Caco-2 (cell line): ENCODE measurements around the gene OR10P1. TPM values are rescaled to one million over a fixed set of nuclear protein-coding genes. Genes with fewer than 3 reads are reported as not detected.

Source experiments
- BruUV-seq: library from RNA; stranded (reverse); fragments of 400-500 nt; replicated peaks from 2 replicates; lab custom pipeline; 2021; lab: Mats Ljungman, UMichigan
- CTCF ChIA-PET: fragments of 300-600 bp; sonication (Branson Sonifier 250); formaldehyde crosslinking; loops from one replicate; lab custom pipeline; 2022; ENCODE audit warnings: antibody characterized with exemption; lab: Charles Lee
- POLR2A ChIA-PET: fragments of 300-600 bp; sonication (Branson Sonifier 250); formaldehyde crosslinking; loops from one replicate; lab custom pipeline; 2022; ENCODE audit warnings: antibody characterized with exemption; lab: Charles Lee
- DNase-seq, 2 experiments: peaks; one replicate each; pipeline versions ENCODE4 v3.0.0 to v3.0.0-alpha.2; 2020 to 2022
- H3K27me3 ChIP-seq: replicated peaks from 2 replicates; pipeline ENCODE4 v1.6.0; 2011; ENCODE audit warnings: low read length; ENCODE audit not compliant: control insufficient read depth, insufficient read depth
- H3K36me3 ChIP-seq: 2 replicates; pipeline ENCODE4 v1.5.1; 2011; ENCODE audit warnings: low read length; ENCODE audit not compliant: control insufficient read depth, insufficient read depth
- H3K4me1 ChIP-seq: fragments of 250-450 bp; sonication (Bioruptor Pico); 2 replicates; pipeline ENCODE4 v1.5.1; 2020; ENCODE audit warnings: mild to moderate bottlenecking
- H3K4me3 ChIP-seq: 2 replicates; pipeline ENCODE4 v1.5.1; 2011; ENCODE audit warnings: low read depth, mild to moderate bottlenecking, control low read depth, low read length
- H3K9me3 ChIP-seq: fragments of 250-450 bp; sonication (Bioruptor Pico); 2 replicates; pipeline ENCODE4 v1.5.1; 2020; ENCODE audit warnings: mild to moderate bottlenecking, moderate library complexity
- H3K27ac Mint-ChIP-seq: one replicate; pipeline ENCODE4 v1.8.0; 2022; ENCODE audit warnings: mixed read lengths; ENCODE audit not compliant: unreplicated experiment
- H3K27me3 Mint-ChIP-seq: one replicate; pipeline ENCODE4 v1.8.0; 2022; ENCODE audit warnings: mixed read lengths; ENCODE audit not compliant: insufficient read depth, unreplicated experiment
- H3K36me3 Mint-ChIP-seq: one replicate; pipeline ENCODE4 v1.8.0; 2022; ENCODE audit warnings: mild to moderate bottlenecking, mixed read lengths; ENCODE audit not compliant: insufficient read depth, unreplicated experiment
- H3K4me1 Mint-ChIP-seq: one replicate; pipeline ENCODE4 v1.8.0; 2022; ENCODE audit warnings: low read depth, mixed read lengths; ENCODE audit not compliant: unreplicated experiment
- H3K4me3 Mint-ChIP-seq: one replicate; pipeline ENCODE4 v1.8.0; 2022; ENCODE audit warnings: mild to moderate bottlenecking, moderate library complexity, mixed read lengths; ENCODE audit not compliant: unreplicated experiment
- H3K9me3 Mint-ChIP-seq: one replicate; pipeline ENCODE4 v1.8.0; 2022; ENCODE audit warnings: mixed read lengths; ENCODE audit not compliant: unreplicated experiment
- CTCF ChIP-seq, 2 experiments: fragments of 200-600 bp in 1 of 2; IDR thresholded peaks; 1 replicate in 1 of 2; 2 replicates in 1 of 2; pipeline versions ENCODE4 v1.5.1 to v1.8.0; 2011 to 2022; ENCODE audit warnings: antibody characterized with exemption in 1 of 2, control low read depth in 1 of 2, inconsistent platforms in 1 of 2, low read depth in 1 of 2, low read length in 1 of 2, mild to moderate bottlenecking in 1 of 2, moderate library complexity in 1 of 2; ENCODE audit not compliant: insufficient read depth in 1 of 2, severe bottlenecking in 1 of 2, unreplicated experiment in 1 of 2
- intact Hi-C: fragments of 100-400 bp; cut with micrococcal nuclease; formaldehyde crosslinking; loops from one replicate; pipeline ENCODE4 v1.10.0; 2022; ENCODE audit not compliant: unreplicated experiment
- total RNA-seq: library from RNA; stranded (reverse); gene quantifications from 2 replicates; pipeline ENCODE4 v1.2.3, GENCODE V29; 2022

OR10P1 gene
- total RNA-seq, 1 experiment from 2014 or later, result not detected

GRCh38 chr12:55676707-55677106 lies 40.0 kb downstream of the OR10P1 start:
- Mint-ChIP-seq H3K4me3 (no peak overlapping the region), H3K27me3 (no peaks in the 10 kb centered on the region), H3K9me3 (peaks cover 8% of the 10 kb centered on the region), H3K27ac (no peak overlapping the region), H3K4me1 (peaks cover 6% of the 10 kb centered on the region), H3K36me3 (peaks cover 4% of the 10 kb centered on the region)
- no peaks in the 10 kb centered on the region for H3K9me3 ChIP-seq
- no peaks in the 10 kb centered on the region for H3K36me3 ChIP-seq
- DNase-seq, result no peak
- H3K27me3 ChIP-seq, result no peaks in the 10 kb centered on the region
- no peak overlapping the region for H3K4me3 ChIP-seq
- no TSS peak for BruUV-seq
- TF ChIP-seq CTCF (IDR thresholded peaks at IDR 0.05; ENCODE audit: insufficient read depth in 1 of 2, low read depth in 1 of 2, low read length in 1 of 2, severe bottlenecking in 1 of 2, unreplicated experiment in 1 of 2), result no peak
- no peaks in the 10 kb centered on the region for H3K4me1 ChIP-seq
- intact Hi-C loops, result no loop called here
- POLR2A ChIA-PET, result no interaction called here
- CTCF ChIA-PET, result interaction anchor here (1.5 kb wide), 1 partner anchor 44 kb away, joined by 4 read pairs; no protein-coding TSS in a partner anchor

DNA sequence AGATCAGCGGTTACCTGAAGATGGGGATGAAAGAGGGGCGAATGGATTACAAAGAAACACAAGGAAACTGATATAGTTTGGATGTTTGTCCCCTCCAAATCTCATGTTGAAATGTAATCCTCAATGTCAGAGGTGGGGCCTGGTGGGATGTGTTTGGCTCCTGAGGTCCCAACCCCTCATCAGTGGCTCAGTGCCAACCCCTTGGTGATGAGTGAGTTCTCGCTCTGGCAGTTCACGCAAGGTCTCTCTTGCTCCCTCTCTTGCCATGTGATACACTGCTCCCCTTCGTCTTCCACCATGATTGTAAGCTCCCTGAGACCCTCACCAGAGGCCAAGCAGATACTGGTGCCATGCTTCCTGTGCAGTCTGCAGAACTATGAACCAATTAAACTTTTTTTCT lies 43.0 kb downstream of the OR10P1 start:
- no peaks in the 10 kb centered on the region for H3K27me3 Mint-ChIP-seq
- Histone ChIP-seq H3K4me3 (no peak overlapping the region), H3K9me3 (no peaks in the 10 kb centered on the region), H3K4me1 (peaks cover 4% of the 10 kb centered on the region; the same call in 1 of the 2 replicates), H3K27me3 (no peaks in the 10 kb centered on the region), H3K36me3 (no peaks in the 10 kb centered on the region)
- H3K4me3 Mint-ChIP-seq, result no peak overlapping the region
- DNase-seq, result no peak
- POLR2A ChIA-PET, result no interaction called here
- BruUV-seq, result no TSS peak
- no peak overlapping the region for H3K27ac Mint-ChIP-seq
- H3K4me1 Mint-ChIP-seq, result peaks cover 8% of the 10 kb centered on the region
- TF ChIP-seq CTCF (IDR thresholded peaks at IDR 0.05; ENCODE audit: insufficient read depth in 1 of 2, low read depth in 1 of 2, low read length in 1 of 2, severe bottlenecking in 1 of 2, unreplicated experiment in 1 of 2), result no peak
- H3K9me3 Mint-ChIP-seq, result no peaks in the 10 kb centered on the region
- intact Hi-C loops, result no loop called here
- H3K36me3 Mint-ChIP-seq, result peaks cover 5% of the 10 kb centered on the region
- CTCF ChIA-PET, result no interaction called here

- ChIA-PET POLR2A (interaction anchor here (0.5 to 1.9 kb wide), 7 partner anchors 24 to 1672 kb away, joined by 3 to 10 read pairs (median 6); partner anchors contain the start of genes BLOC1S1, HOXC8, RAB5B and RDH5), CTCF (interaction anchor here (0.5 to 2.5 kb wide), 26 partner anchors 8 to 1694 kb away, joined by 3 to 102 read pairs (median 4); partner anchors contain the start of genes CD63, DNAJC14, ITGA7 and OR2AP1)
- peaks cover 4% of the 10 kb centered on the region; the same call in 1 of the 2 replicates for H3K4me1 ChIP-seq
- H3K27me3 ChIP-seq, result no peaks in the 10 kb centered on the region
- DNase-seq, result peak; percentile 86
- Mint-ChIP-seq H3K36me3 (peaks cover 5% of the 10 kb centered on the region), H3K9me3 (no peaks in the 10 kb centered on the region), H3K27me3 (no peaks in the 10 kb centered on the region), H3K27ac (peak overlapping the region; percentile 84), H3K4me3 (peak overlapping the region; percentile 96), H3K4me1 (peaks cover 8% of the 10 kb centered on the region)
- no TSS peak for BruUV-seq
- intact Hi-C loops, result loop anchor here (1.0 kb wide), 4 partner anchors 21 to 56 kb away; no protein-coding TSS in a partner anchor
- peak; percentile 58 to 82 for TF ChIP-seq CTCF (IDR thresholded peaks at IDR 0.05; ENCODE audit: insufficient read depth in 1 of 2, low read depth in 1 of 2, low read length in 1 of 2, severe bottlenecking in 1 of 2, unreplicated experiment in 1 of 2)
- H3K4me3 ChIP-seq, result peak overlapping the region; percentile 59
- H3K36me3 ChIP-seq, result no peaks in the 10 kb centered on the region; the same call in 1 of the 2 replicates
- H3K9me3 ChIP-seq, result no peaks in the 10 kb centered on the region
Measured at GRCh38 chr12:55681142-55682077, 44.7 kb downstream of the OR10P1 start.
